WERI-Rb-1 (cell line): Measurements from ENCODE around the gene EPN1.
"Not testable (repeated sequence)": the region's sequence is repeated elsewhere in the genome, so short reads cannot be mapped to it uniquely, and the experiment has no call there.

Experiments
- DNase-seq: peaks from one replicate; pipeline ENCODE4 v3.0.0-alpha.2; 2020
- H3K27ac ChIP-seq: fragments of 250-450 bp; sonication (Bioruptor Pico); 2 replicates; pipeline ENCODE4 v1.5.1; 2020; ENCODE audit warnings: mild to moderate bottlenecking, moderate library complexity
- H3K27me3 ChIP-seq: fragments of 250-450 bp; sonication (Bioruptor Pico); 2 replicates; pipeline ENCODE4 v1.5.1; 2021; ENCODE audit warnings: mild to moderate bottlenecking, low read depth, moderate library complexity; ENCODE audit not compliant: insufficient read depth, severe bottlenecking
- H3K36me3 ChIP-seq: fragments of 250-450 bp; sonication (Bioruptor Pico); 2 replicates; pipeline ENCODE4 v1.5.1; 2020; ENCODE audit warnings: mild to moderate bottlenecking, moderate library complexity
- H3K4me3 ChIP-seq: 2 replicates; pipeline ENCODE4 v1.5.1; 2011; ENCODE audit warnings: low read depth, mild to moderate bottlenecking, control low read depth, low read length
- H3K9me3 ChIP-seq: fragments of 250-450 bp; sonication (Bioruptor Pico); 2 replicates; pipeline ENCODE4 v1.5.1; 2021; ENCODE audit warnings: mild to moderate bottlenecking, moderate library complexity; ENCODE audit not compliant: severe bottlenecking
- TF ChIP-seq, protein P1 (sequence below): IDR thresholded peaks from 2 replicates; pipeline ENCODE4 v1.5.1; 2011; ENCODE audit warnings: low read depth, mild to moderate bottlenecking, control low read depth, inconsistent platforms, low read length

EPN1 gene

DNA sequence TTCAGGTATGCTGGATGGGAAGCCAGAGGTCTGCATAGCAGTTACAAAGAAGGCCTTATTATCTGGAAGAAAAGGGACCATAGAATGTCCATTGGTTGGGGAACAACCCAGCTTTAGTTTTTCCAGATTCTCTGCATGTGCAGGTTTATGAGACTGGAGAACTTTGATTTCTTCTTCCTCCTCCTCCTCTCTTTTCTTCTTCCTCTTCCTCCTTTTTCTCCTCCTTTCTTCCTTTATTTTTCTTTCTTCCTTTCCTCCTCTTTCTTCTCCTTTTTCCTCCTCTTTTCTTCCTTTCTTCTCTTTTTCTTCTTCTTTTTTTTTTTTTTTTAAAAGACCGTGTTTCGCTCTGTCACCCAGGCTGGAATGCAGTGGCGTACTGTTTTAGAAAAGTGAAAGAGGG is 30.9 kb downstream of the EPN1 start:
- no peak for DNase-seq
- H3K9me3 ChIP-seq = no peaks in the 10 kb centered on the region
- H3K27me3 ChIP-seq = peaks cover 12% of the 10 kb centered on the region
- no peak overlapping the region for H3K27ac ChIP-seq
- TF ChIP-seq, protein P1, sequence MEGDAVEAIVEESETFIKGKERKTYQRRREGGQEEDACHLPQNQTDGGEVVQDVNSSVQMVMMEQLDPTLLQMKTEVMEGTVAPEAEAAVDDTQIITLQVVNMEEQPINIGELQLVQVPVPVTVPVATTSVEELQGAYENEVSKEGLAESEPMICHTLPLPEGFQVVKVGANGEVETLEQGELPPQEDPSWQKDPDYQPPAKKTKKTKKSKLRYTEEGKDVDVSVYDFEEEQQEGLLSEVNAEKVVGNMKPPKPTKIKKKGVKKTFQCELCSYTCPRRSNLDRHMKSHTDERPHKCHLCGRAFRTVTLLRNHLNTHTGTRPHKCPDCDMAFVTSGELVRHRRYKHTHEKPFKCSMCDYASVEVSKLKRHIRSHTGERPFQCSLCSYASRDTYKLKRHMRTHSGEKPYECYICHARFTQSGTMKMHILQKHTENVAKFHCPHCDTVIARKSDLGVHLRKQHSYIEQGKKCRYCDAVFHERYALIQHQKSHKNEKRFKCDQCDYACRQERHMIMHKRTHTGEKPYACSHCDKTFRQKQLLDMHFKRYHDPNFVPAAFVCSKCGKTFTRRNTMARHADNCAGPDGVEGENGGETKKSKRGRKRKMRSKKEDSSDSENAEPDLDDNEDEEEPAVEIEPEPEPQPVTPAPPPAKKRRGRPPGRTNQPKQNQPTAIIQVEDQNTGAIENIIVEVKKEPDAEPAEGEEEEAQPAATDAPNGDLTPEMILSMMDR = no peak
- H3K4me3 ChIP-seq = no peak overlapping the region
- H3K36me3 ChIP-seq = peaks cover 3% of the 10 kb centered on the region

DNA sequence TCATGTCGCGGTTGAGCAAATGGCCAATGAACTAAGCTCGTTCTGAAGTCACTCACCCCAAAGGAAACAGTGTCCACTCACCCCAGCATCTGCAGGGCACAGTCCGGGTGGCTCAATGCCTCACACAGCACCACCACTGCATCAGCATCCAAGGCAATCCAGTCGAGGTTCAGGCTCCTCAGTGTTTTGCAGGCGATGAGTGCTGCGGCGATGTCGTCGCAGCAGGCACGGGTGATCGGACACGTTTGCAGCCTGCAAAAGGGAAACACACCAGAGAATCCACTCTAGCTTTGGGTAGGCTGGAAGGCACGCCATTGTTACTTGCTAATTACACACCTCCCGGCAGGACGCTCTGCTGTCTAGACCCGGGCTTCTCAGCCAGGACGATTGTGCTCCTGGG is 36.7 kb downstream of the EPN1 start:
- no peak for DNase-seq
- H3K9me3 ChIP-seq = no peaks in the 10 kb centered on the region
- TF ChIP-seq, protein P1 = no peak
- H3K27me3 ChIP-seq = peaks cover 34% of the 10 kb centered on the region
- no peak overlapping the region for H3K27ac ChIP-seq
- H3K36me3 ChIP-seq = no peaks in the 10 kb centered on the region
- H3K4me3 ChIP-seq = no peak overlapping the region

DNA sequence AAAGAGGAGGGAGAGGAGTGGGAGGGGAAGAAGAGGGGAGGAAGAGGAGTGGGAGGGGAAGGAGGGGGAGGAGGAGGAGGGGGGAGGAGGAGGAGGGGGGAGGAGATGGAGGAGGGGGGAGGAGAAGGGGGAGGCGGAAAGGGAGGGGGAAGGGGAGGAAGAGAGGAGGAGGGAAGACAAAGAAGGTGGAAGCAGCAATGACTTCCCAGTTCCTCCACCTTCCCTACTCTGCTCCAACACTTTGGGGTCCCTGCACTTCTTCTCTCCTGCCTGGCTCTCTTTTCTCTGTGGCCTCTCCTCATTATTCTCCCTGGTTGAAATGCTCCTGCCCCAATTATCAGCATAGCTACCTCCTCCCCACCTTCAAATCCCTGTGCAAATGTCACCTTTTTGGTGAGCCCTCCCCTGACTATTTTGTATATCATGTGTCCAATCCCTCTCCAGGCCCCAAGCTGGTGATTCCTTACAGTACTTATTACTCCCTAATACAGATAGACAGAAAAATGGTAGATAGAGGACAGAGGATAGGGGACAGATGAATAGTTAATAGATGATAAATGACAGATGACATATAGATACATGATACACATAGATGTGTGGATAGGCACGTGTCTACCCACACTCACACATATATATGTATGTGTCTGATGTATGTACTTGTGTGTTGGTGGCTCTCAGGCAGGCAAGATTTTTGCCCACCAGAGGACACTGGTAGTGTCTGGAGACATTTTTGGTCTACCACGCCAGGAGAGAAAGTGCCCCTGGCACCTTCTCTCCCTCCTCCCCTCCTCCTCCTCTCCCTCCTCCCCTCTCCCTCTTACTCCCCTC is 38.0 kb downstream of the EPN1 start:
- Histone ChIP-seq H3K27me3 (peaks cover 43% of the 10 kb centered on the region), H3K9me3 (no peaks in the 10 kb centered on the region), H3K36me3 (no peaks in the 10 kb centered on the region), H3K4me3 (no peak overlapping the region), H3K27ac (no peak overlapping the region)
- TF ChIP-seq, protein P1 = no peak
- no peak for DNase-seq

DNA sequence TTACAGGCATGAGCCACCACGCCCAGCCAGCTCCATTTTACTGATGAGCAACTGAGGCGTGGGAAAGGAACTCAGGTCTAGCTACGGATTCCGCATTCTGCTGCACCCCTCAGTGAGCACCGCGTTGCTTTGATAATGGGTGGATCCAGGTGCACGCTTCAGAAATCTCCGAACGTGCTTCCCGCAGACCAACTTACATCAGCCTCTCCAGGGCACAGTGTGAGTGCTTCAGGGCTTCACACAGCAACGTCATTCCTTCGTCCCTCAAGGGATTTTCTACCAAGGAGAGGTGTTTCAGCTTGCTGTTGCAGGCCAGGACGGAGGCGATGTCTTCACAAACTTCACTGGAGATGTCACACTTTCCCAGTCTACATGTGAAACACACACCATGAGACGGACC is 41.5 kb downstream of the EPN1 start:
- H3K27ac ChIP-seq = no peak overlapping the region
- no peak overlapping the region for H3K4me3 ChIP-seq
- peaks cover 7% of the 10 kb centered on the region for H3K9me3 ChIP-seq
- no peaks in the 10 kb centered on the region for H3K36me3 ChIP-seq
- H3K27me3 ChIP-seq = peaks cover 59% of the 10 kb centered on the region
- DNase-seq = no peak
- TF ChIP-seq, protein P1 = no peak

DNA sequence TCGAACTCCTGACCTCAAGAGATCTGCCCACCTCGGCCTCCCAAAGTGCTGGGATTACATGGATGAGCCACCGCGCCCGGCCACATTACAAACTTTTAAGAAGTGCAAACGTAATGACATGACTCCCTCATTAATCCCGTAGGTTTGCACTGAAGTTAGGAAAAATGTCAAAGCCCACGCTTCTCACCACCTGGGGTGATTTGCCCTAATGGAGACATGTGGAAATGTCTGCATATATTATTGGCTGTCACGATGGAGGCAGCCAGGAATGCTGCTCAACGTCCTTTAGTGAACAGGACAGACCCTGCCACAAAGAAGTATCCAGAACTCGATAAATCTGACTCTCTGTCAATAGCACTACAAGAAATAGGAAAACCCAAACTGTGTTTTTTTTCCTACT is 42.2 kb downstream of the EPN1 start:
- TF ChIP-seq, protein P1 = no peak
- peaks cover 12% of the 10 kb centered on the region for H3K9me3 ChIP-seq
- no peaks in the 10 kb centered on the region for H3K36me3 ChIP-seq
- no peak overlapping the region for H3K4me3 ChIP-seq
- DNase-seq = no peak
- no peak overlapping the region for H3K27ac ChIP-seq
- peaks cover 64% of the 10 kb centered on the region for H3K27me3 ChIP-seq

DNA sequence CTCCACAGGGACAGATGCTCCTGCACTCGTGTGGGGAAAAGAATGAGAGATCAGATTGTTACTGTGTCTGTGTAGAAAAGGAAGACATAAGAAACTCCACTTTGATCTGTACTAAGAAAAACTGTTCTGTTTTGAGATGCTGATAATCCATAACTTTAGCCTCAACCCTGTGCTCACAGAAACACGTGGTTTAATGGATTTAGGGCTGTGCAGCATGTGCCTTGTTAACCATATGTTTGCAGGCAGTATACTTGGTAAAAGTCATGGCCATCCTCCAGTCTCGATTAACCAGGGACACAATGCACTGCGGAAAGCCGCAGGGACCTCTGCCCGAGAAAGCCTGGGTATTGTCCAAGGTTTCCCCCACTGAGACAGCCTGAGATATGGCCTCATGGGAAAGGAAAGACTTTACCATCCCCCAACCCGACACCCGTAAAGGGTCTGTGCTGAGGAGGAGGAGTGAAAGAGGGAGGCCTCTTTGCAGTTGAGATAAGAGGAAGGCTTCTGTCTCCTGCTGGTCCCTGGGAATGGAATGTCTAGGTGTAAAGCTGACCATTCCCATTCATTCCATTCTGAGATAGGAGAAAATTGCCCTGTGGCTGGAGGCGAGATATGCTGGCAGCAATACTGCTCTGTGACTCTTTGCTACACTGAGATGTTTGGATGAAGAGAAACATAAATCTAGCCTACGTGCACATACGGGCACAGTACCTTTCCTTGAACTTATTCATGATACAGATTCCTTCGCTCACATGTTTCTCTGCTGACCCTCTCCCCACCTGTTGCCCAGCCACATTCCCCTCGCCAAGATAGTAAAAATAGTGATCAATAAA is 43.1 kb downstream of the EPN1 start:
- H3K36me3 ChIP-seq, H3K27ac ChIP-seq, H3K4me3 ChIP-seq, DNase-seq: not testable (repeated sequence)
- H3K27me3 ChIP-seq = peaks cover 70% of the 10 kb centered on the region
- H3K9me3 ChIP-seq = peaks cover 16% of the 10 kb centered on the region
